OCI-LY3 (cell line): Measurements from ENCODE around the gene SCUBE1.
A peak's percentile ranks its signal among the peaks of the same experiment; 100 is the strongest.

ENCODE experiments used
- H2AFZ ChIP-seq: fragments of 200-600, 300-600 bp; shearing (Covaris generic); 2 replicates; pipeline ENCODE4 v1.6.0; 2014; ENCODE audit warnings: antibody characterized with exemption, low read depth, low read length
- H3K27ac ChIP-seq: fragments of 200-600, 300-600 bp; sonication (generic); 2 replicates; pipeline ENCODE4 v1.5.1; 2014; ENCODE audit warnings: mild to moderate bottlenecking, low read length, moderate library complexity, mixed read lengths
- H3K27me3 ChIP-seq: fragments of 200-600, 300-600 bp; sonication (generic); 2 replicates; pipeline ENCODE4 v1.6.1; 2014; ENCODE audit warnings: low read depth, low read length, mixed read lengths
- H3K36me3 ChIP-seq: fragments of 200-600, 300-600 bp; sonication (generic); replicated peaks from 2 replicates; pipeline ENCODE3; 2014; ENCODE audit warnings: low read depth, low read length, mixed read lengths
- H3K4me1 ChIP-seq: fragments of 300-600, 200-600 bp; sonication (generic); 2 replicates; pipeline ENCODE4 v1.6.1; 2014; ENCODE audit warnings: low read length, mixed read lengths
- H3K4me2 ChIP-seq: fragments of 200-600, 300-600 bp; sonication (generic); 2 replicates; pipeline ENCODE4 v1.6.1; 2014; ENCODE audit warnings: low read length, mixed read lengths
- H3K4me3 ChIP-seq: fragments of 300-600, 200-600 bp; sonication (generic); 2 replicates; pipeline ENCODE4 v1.5.1; 2014; ENCODE audit warnings: antibody characterized with exemption, mild to moderate bottlenecking, low read length, moderate library complexity
- H3K79me2 ChIP-seq: fragments of 300-600, 200-600 bp; shearing (Covaris generic); 2 replicates; pipeline ENCODE4 v1.6.1; 2014; ENCODE audit warnings: mild to moderate bottlenecking, low read length, mixed read lengths
- H3K9ac ChIP-seq: fragments of 300-600, 200-600 bp; shearing (Covaris generic); 2 replicates; pipeline ENCODE4 v1.6.0; 2014; ENCODE audit warnings: mild to moderate bottlenecking, low read length, moderate library complexity
- H3K9me3 ChIP-seq: fragments of 200-600, 300-600 bp; shearing (Covaris generic); 2 replicates; pipeline ENCODE4 v1.6.1; 2014; ENCODE audit warnings: low read length, mixed read lengths; ENCODE audit not compliant: insufficient read depth
- H4K20me1 ChIP-seq: fragments of 200-600, 300-600 bp; sonication (generic); 2 replicates; pipeline ENCODE4 v1.6.1; 2016; ENCODE audit warnings: low read length, mixed read lengths; ENCODE audit not compliant: insufficient read depth
- CTCF ChIP-seq: fragments of 200-600, 300-600 bp; sonication (generic); IDR thresholded peaks from 2 replicates; pipeline ENCODE4 v1.5.1; 2014; ENCODE audit warnings: antibody characterized with exemption, low read length, low read depth
- EZH2phosphoT487 ChIP-seq: fragments of 200-600 bp; shearing (Covaris generic); IDR thresholded peaks from 2 replicates; pipeline ENCODE4 v1.6.1; 2018; ENCODE audit warnings: antibody characterized with exemption, mixed run types, low read depth

The SCUBE1 gene

DNA sequence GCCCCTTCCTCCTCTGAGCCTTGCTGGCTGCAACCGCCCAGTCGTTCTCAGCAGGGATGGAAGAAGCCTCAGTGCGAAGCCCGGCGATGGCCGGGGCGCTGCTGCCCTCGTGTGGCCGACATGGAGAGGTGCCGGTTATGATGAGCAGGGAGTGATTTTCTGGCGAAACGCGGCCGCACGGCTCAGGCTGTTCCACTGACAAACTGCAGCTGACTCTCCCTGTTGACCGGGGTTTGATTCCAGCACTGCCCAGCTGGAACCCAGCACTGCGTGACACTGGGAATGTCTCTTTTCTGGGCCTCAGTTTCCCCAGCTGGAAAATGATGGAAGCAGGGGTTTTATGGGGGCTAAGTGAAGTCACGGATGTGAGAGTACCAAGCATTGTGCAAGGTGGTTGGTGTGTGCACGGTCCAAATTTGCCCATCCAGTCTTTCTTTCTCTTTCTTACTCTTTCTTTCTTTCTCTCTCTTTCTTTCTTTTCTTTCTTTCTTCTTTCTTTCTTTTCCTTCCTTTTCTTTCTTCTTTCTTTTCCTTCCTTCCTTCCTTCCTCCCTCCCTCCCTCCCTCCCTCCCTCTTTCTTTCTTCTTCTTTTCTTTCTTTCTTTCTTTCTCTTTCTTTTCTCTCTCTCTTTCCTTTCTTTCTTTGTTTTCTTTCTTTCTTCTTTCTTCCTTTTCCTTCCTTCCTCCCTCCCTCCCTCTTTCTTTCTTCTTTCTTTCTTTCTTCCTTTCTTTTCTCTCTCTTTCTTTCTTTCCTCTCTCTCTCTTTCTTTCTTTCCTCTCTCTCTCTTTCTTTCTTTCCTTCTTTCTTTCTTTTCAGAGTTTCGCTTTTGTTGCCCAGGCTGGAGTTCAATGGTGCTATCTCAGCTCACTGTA is 42.8 kb upstream of the SCUBE1 start:
- no peak overlapping the region for H3K27ac ChIP-seq
- no peaks in the 10 kb centered on the region for H3K79me2 ChIP-seq
- H4K20me1 ChIP-seq: 0 out of 2 replicates have a peak, but pooled peaks cover 2% of the 10 kb centered on the region
- peaks cover 60% of the 10 kb centered on the region for H3K27me3 ChIP-seq
- no peak overlapping the region; the same call in 1 of the 2 replicates for H3K4me3 ChIP-seq
- peak overlapping the region; percentile 45 for H3K4me2 ChIP-seq
- no peaks in the 10 kb centered on the region for H3K36me3 ChIP-seq
- no peak for TF ChIP-seq EZH2phosphoT487
- TF ChIP-seq CTCF: peak; percentile 95
- H3K9me3 ChIP-seq: no peaks in the 10 kb centered on the region
- H3K4me1 ChIP-seq: peaks cover 2% of the 10 kb centered on the region; the same call in 1 of the 2 replicates
- H3K9ac ChIP-seq: no peak overlapping the region
- no peak overlapping the region for H2AFZ ChIP-seq

DNA sequence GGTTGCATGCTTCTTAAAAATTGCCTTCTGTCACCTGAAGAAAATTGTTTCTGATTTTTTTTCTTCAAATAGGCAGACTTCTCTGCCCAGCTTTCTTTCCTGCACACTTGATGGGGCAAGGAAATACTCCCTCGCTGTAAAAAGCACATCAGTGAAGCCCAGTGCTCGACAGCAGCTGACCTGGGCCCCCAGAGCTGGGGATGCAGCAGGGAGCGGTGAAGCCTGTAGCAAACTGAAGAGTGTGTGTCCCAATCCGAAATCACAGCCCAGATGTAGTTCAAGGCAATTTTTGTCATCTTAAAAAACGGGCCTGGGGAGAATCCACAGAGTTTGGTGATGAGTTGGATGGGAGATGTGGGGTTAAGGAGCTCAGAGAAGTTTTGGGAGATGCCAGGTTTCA is 41.7 kb upstream of the SCUBE1 start:
- Histone ChIP-seq H3K27me3 (peaks cover 63% of the 10 kb centered on the region), H2AFZ (no peak overlapping the region), H3K9me3 (no peaks in the 10 kb centered on the region), H3K9ac (no peak overlapping the region), H3K27ac (no peak overlapping the region), H3K4me3 (no peak overlapping the region), H3K4me1 (peaks cover 2% of the 10 kb centered on the region; the same call in 1 of the 2 replicates), H4K20me1 (0 out of 2 replicates have a peak, but pooled peaks cover 2% of the 10 kb centered on the region), H3K79me2 (no peaks in the 10 kb centered on the region), H3K4me2 (no peak overlapping the region), H3K36me3 (no peaks in the 10 kb centered on the region)
- TF ChIP-seq EZH2phosphoT487: no peak
- TF ChIP-seq CTCF: no peak

- H3K36me3 ChIP-seq: no peaks in the 10 kb centered on the region
- peaks cover 13% of the 10 kb centered on the region for H3K4me1 ChIP-seq
- no peak overlapping the region for H3K27ac ChIP-seq
- no peak overlapping the region for H3K4me2 ChIP-seq
- peaks cover 74% of the 10 kb centered on the region for H3K27me3 ChIP-seq
- no peaks in the 10 kb centered on the region for H4K20me1 ChIP-seq
- H3K79me2 ChIP-seq: no peaks in the 10 kb centered on the region
- H3K9ac ChIP-seq: no peak overlapping the region
- no peak overlapping the region for H2AFZ ChIP-seq
- no peaks in the 10 kb centered on the region for H3K9me3 ChIP-seq
- no peak overlapping the region for H3K4me3 ChIP-seq
- TF ChIP-seq EZH2phosphoT487 (no peak), CTCF (no peak)
These were observed 38.5 kb upstream of the SCUBE1 start for GRCh38 chr22:43381693-43382092.

DNA sequence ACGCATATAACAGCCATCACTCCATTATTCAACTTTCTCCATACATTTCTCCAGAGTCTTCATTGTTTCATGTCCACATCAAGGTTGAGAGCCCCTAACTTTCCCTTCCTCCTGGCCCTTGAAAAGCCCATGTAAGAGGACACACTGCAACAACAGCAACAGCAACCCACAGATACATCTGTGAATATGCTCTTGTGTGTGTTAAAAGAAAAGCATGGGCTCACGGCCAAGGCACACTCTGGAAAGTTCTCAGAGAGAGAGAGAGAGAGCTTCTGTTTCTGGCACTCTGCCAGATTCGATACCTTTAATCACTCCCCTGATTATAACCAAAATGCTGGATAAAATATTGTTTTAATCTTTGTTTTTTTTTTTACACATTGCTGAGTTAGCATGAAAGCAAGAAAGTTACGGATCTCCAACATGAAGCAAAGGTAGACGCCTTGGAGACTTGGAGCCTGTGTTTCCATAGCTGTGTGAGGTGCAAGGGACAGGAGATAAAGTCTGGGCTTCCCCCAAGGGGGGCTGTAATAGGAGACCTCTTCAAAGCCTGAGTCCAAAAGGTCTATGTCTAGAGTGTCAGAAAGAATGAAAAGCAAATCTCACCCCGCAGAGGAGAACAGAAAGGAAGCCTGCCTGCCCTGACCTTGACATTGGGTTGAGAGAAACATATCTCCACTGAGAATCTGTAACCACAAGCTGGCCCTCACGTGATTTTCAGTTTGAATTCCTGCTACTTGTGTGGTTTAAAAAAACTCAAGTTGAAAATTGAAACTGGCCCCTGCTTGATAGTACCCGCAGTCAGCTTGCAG is 34.9 kb upstream of the SCUBE1 start:
- no peak overlapping the region for H3K4me3 ChIP-seq
- H3K79me2 ChIP-seq: no peaks in the 10 kb centered on the region
- H4K20me1 ChIP-seq: no peaks in the 10 kb centered on the region
- H3K27ac ChIP-seq: no peak overlapping the region
- peak overlapping the region; percentile 18; the same call in 1 of the 2 replicates for H3K4me2 ChIP-seq
- no peak for TF ChIP-seq CTCF
- no peak for TF ChIP-seq EZH2phosphoT487
- H3K36me3 ChIP-seq: no peaks in the 10 kb centered on the region
- no peak overlapping the region for H2AFZ ChIP-seq
- H3K9ac ChIP-seq: no peak overlapping the region
- H3K4me1 ChIP-seq: peaks cover 10% of the 10 kb centered on the region
- peaks cover 84% of the 10 kb centered on the region for H3K27me3 ChIP-seq
- H3K9me3 ChIP-seq: no peaks in the 10 kb centered on the region
